Smooth muscle cell (in vitro differentiated cells): Measurements from ENCODE around the gene TMEM114. TPM values are rescaled to one million over a fixed set of nuclear protein-coding genes. Genes with fewer than 3 reads are reported as not detected.
A peak's percentile ranks its signal among the peaks of the same experiment; 100 is the strongest.

Source experiments
- DNase-seq: peaks from one replicate; lab custom pipeline; 2025; ENCODE audit not compliant: unreplicated experiment; lab: John Stamatoyannopoulos, UW
- H2AFZ ChIP-seq: fragments of 200-600 bp; sonication (generic); 2 replicates; pipeline ENCODE4 v1.6.0; 2016; ENCODE audit warnings: antibody characterized with exemption, low read depth, mild to moderate bottlenecking
- H3F3A ChIP-seq: fragments of 200-600 bp; sonication (generic); 2 replicates; pipeline ENCODE4 v1.6.0; 2017; ENCODE audit warnings: antibody characterized with exemption, low read depth
- H3K27ac ChIP-seq: fragments of 200-600 bp; sonication (generic); 2 replicates; pipeline ENCODE4 v1.5.1; 2016; ENCODE audit warnings: low read depth, mild to moderate bottlenecking
- H3K27me3 ChIP-seq: fragments of 200-600 bp; sonication (generic); 2 replicates; pipeline ENCODE4 v1.6.1; 2016; ENCODE audit warnings: low read depth, mild to moderate bottlenecking
- H3K36me3 ChIP-seq: fragments of 200-600 bp; sonication (generic); 2 replicates; pipeline ENCODE4 v1.5.1; 2016; ENCODE audit warnings: low read depth
- H3K4me1 ChIP-seq: fragments of 200-600 bp; sonication (generic); 2 replicates; pipeline ENCODE4 v1.5.1; 2016; ENCODE audit warnings: low read depth
- H3K4me2 ChIP-seq: fragments of 200-600 bp; sonication (generic); 2 replicates; pipeline ENCODE4 v1.6.0; 2016; ENCODE audit warnings: mild to moderate bottlenecking
- H3K4me3 ChIP-seq: fragments of 200-600 bp; sonication (generic); 2 replicates; pipeline ENCODE4 v1.5.1; 2016; ENCODE audit warnings: mild to moderate bottlenecking
- H3K79me2 ChIP-seq: fragments of 200-600 bp; sonication (generic); 2 replicates; pipeline ENCODE4 v1.6.0; 2016; ENCODE audit warnings: low read depth, mild to moderate bottlenecking
- H3K9ac ChIP-seq: fragments of 200-600 bp; sonication (generic); 2 replicates; pipeline ENCODE4 v1.6.0; 2016; ENCODE audit warnings: low read depth
- H3K9me3 ChIP-seq: fragments of 200-600 bp; sonication (generic); replicated peaks from 2 replicates; pipeline ENCODE4 v1.5.1; 2016; ENCODE audit warnings: low read depth
- H4K20me1 ChIP-seq: fragments of 200-600 bp; sonication (generic); 2 replicates; pipeline ENCODE4 v1.6.0; 2016; ENCODE audit warnings: low read depth
- CTCF ChIP-seq: fragments of 200-600 bp; sonication (generic); IDR thresholded peaks from 2 replicates; pipeline ENCODE4 v1.5.1; 2017; ENCODE audit warnings: borderline replicate concordance, mild to moderate bottlenecking, antibody characterized with exemption; ENCODE audit not compliant: insufficient read depth, poor library complexity, severe bottlenecking
- WGBS: methylation state at CpG from one replicate; pipeline ENCODE4 v1.1.7; 2016; ENCODE audit warnings: low lambda C conversion rate; 5-methylcytosine and 5-hydroxymethylcytosine counted together
- polyA plus RNA-seq: library from polyadenylated mRNA; unstranded; fragments of >200 nt; fragmentation: Nextera tagmentation; extraction: Ambion mirVana; gene quantifications from 2 replicates; pipeline ENCODE4 v1.2.1, GENCODE V29; 2016
- total RNA-seq: library from RNA; depleted of rRNA; stranded (reverse); fragments of >200 nt; gene quantifications from 2 replicates; pipeline ENCODE4 v1.2.3, GENCODE V29; 2014

Gene TMEM114
- total and polyA plus RNA-seq, 2 experiments from 2014 or later, result not detected

DNA sequence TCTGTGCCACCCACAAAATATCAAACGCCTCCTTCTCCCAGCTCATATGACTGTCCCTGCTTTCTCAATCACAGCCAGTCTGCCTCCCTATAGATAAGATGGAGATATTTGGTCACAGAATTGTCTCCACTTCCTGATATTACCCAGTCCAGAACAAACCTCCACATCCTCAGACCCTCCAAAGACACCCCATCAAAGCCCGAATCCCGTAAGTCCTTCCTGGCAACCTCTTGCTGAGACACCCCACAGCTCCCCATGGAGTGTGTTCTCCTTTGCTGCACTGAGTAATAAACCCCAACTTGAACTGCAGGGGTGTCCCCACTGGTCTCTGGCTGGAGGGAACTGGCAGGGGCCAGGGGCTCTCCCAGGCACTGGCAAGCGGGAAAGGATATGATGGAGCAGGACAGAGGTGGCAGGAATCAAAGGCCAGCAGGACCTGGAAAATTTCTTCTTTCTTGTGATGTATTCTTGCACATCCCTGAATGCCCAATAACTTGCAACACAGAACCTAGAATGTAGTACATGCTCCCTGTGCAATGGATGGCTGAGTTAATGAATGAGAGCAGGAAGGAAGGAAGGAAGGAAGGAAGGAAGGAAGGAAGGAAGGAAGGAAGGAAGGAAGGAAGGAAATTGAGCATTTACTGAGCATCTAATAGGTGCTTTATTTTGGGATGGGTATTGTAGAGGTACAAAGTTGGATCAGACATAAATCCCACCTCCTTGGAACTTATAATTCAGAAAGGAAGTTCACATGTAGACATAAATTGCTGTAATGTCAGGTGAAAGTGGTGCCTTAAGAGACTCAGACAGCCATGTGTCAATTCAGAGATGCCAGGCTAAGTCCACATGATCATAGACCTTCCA lies 13.9 kb downstream of the TMEM114 start:
- Histone ChIP-seq H3K9ac (no peak overlapping the region), H3K27me3 (peaks cover 20% of the 10 kb centered on the region), H3K4me1 (peaks cover 6% of the 10 kb centered on the region), H3K79me2 (no peaks in the 10 kb centered on the region), H3K4me2 (no peak overlapping the region), H3K4me3 (no peak overlapping the region), H3F3A (no peaks in the 10 kb centered on the region), H3K9me3 (no peaks in the 10 kb centered on the region), H3K36me3 (no peaks in the 10 kb centered on the region), H4K20me1 (no peaks in the 10 kb centered on the region), H3K27ac (no peak overlapping the region), H2AFZ (no peak overlapping the region)
- no peak for DNase-seq
- 88% methylated on average over 4 of the region's 4 CpGs for WGBS
- no peak for TF ChIP-seq CTCF

DNA sequence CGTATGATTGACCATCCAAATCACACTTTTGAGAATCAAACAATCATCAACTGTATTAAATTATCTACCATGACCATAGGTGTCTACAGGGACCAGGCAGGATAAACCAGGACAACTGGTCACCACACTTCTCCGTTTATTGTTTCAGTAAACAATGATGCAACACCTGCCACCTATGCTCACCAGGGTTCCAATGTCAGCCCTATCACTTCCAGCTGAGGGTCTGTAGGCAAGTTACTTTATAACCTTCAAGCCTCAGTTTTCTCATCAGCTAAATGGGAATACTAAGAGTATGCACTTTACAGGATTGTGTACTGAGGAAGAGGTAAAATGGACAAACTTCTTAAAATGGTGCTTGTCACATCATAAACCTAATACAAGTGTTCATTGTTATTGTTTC lies 14.9 kb downstream of the TMEM114 start:
- Histone ChIP-seq H3K4me1 (peaks cover 7% of the 10 kb centered on the region), H3K4me2 (no peak overlapping the region), H3K9ac (no peak overlapping the region), H3K36me3 (no peaks in the 10 kb centered on the region), H4K20me1 (no peaks in the 10 kb centered on the region), H3K79me2 (no peaks in the 10 kb centered on the region), H2AFZ (no peak overlapping the region), H3F3A (no peaks in the 10 kb centered on the region), H3K9me3 (no peaks in the 10 kb centered on the region), H3K27ac (no peak overlapping the region), H3K4me3 (no peak overlapping the region), H3K27me3 (peaks cover 20% of the 10 kb centered on the region)
- 84% methylated on average over 2 of the region's 2 CpGs for WGBS
- DNase-seq, result no peak
- no peak for TF ChIP-seq CTCF

DNA sequence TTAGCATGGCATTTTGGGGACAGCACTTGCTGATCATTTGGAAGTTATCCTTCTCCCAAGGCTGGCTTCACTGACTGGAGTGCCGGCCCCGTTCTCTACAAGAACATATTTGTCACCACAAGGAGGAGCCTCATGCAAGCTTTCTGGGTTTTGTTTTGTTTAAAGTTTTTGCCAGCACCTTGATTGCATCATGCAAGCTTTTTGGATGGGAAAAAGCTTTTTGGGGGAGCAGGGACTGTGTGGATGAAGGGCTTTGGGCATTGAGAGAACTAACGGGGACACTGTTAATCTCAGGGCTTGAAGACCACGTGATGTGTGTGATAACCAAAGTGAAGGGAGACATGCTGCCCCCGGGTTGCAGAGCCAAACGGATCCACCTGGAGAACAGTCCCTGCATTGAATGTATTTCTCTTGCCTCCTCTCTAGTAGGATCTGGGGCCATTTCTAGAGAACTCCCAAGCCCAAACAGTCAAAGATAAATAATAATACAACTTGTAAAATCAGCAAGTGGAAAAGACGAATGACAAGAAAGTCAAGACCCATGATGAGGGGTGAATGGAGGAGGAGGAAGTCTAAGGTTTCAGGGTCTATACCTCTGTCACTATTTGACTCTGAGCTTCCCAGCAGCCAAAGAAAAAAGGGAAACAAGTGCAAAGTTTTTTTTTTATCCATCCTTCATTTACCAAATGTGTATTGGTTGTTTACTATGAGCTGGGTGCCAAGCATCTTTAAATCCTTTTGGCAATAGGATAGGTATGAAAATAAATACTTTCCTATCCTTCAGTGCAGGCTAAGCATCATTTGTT lies 17.2 kb downstream of the TMEM114 start:
- peak; percentile 40 for TF ChIP-seq CTCF
- Histone ChIP-seq H3K4me3 (no peak overlapping the region), H4K20me1 (no peaks in the 10 kb centered on the region), H2AFZ (no peak overlapping the region), H3K4me2 (no peak overlapping the region), H3K36me3 (no peaks in the 10 kb centered on the region), H3K9ac (no peak overlapping the region), H3F3A (no peaks in the 10 kb centered on the region), H3K79me2 (no peaks in the 10 kb centered on the region), H3K27ac (no peak overlapping the region), H3K9me3 (no peaks in the 10 kb centered on the region), H3K4me1 (peaks cover 7% of the 10 kb centered on the region), H3K27me3 (peaks cover 20% of the 10 kb centered on the region)
- 48% methylated on average over 7 of the region's 7 CpGs for WGBS
- no peak for DNase-seq
